NCI-H82 treated with DMSO at 0.1 percent for 48 hours (cell line): ENCODE data around the gene PARP12.

Source experiments
- DNase-seq: peaks from one replicate; lab custom pipeline; 2025; ENCODE audit not compliant: unreplicated experiment; lab: John Stamatoyannopoulos, UW

The PARP12 gene

DNA sequence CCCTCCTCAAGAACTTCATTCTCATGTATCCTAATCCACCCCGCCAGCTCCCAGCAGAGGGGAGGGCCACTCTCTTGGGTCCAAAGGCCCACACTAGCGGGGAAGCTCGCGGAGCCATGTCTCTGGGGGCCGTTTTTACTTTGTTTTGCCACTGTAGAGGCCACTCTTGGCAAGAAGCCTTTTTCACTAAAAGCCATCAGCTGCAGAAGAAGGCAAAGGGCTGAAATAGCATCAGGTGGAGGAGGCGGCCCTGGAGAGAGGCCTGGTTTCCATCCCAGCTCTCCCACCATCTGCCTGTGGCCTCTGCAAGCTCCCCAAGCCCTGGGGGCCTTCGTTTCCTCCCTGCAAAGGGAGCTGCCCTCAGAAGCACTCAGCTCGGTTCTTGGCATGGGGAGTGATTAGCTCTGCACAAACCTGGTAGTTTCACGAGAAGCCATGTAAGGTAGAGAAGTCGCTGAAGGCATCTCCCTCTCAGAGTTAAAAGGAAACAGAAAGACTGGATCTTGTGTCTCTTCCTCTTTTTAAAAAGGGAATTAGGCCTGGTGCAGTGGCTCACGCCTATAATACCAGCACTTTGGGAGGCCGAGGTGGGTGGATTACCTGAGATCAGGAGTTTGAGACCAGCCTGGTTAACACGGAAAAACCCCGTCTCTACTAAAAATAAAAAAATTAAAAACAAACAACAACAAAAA, 70.3 kb downstream of the PARP12 start:
- DNase-seq = no peak

DNA sequence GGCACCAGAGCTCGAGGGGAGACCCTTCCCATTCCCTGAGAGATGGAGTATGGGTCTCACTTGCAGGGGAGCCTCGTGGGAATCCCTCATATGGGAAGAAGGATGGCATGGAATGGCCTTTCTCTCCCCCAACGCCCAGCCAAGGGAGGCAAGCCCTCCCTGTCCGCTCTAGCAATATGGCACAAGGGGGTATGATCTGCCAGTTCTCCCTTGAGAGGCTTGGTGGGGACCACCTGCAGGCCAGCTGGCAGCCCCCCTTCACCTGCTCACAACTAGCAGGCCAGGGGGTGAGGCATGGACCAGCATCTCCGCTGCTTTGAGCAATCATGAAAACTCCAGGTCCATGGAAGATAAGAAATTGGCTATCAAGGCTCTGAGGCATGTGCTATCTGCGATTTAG, 70.8 kb downstream of the PARP12 start:
- no peak for DNase-seq

GRCh38 chr7:139991269-139991666, 71.5 kb downstream of the PARP12 start:
- no peak for DNase-seq

DNA sequence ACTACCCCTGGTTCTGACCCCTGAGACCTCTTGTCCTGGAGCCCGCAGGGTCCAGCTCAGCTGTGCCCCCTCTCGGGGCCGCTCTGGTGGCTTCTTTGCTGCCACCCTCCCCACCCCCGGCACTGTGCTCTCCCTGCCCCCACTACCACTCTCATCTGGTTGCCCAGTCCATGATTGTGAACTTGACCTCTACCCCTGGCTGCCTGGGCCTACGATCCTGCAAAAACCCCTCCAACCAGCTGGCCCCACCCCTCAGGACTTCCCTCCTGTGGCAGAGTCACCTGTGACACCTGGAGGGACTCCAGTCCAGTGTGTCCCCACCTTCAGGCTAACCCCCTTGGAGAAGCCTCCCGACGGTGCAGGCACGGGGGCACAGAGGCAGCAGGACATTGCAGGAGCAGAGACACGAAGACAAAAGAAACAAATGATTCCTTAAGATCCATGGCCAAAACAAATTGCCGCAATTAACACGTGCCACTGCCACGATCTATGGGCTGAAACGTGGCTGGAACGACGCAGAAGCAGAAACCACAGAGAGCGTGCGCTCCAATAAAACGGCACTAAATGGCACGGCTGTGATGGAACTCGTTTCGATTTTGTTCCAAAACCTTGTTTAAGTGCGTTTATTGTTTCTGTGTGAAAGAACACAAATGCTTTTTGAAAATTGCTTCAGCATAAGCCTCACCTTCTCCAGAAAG, 72.0 kb downstream of the PARP12 start:
- DNase-seq = no peak

GRCh38 chr7:139990142-139990535, 72.6 kb downstream of the PARP12 start:
- no peak for DNase-seq

DNA sequence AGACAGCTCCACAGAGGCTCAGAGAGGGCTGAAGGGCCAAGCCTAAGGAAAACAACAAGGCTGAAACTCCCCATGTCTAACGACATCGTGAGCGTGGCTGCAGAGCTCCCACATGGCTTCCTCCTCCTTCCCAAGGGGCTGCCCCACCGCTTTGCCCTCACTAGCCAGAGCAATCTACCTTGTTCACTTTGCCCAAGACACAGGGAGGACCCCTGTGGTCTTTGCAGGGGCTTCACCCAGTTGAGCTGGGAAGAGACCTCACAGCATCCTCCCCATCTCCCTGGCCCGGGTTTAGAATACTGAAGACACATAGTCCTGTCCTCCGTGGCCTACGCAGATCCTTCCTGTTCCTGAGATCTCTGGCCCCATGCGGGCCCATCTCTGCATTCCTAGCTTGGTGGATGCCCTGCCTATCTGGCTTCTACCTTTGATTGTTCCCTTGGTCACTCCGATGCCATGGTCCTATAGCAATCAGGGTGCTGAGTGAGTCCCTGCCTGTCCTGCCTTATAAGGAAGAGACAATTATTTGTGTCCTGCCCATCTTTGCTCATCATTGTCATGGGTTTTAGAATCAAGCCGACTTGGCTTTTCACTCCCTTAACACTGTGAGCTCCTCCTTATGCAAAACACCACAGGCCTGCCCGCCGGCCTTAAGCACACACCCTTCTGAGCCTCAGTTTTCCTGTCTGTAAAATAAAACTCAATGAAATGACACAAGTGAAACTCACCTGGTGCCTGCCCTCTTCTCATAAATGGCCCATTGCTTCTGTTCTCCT, 73.2 kb downstream of the PARP12 start:
- DNase-seq = no peak

GRCh38 chr7:139987691-139988516, 74.8 kb downstream of the PARP12 start:
- DNase-seq = no peak

GRCh38 chr7:139985811-139986210, 76.9 kb downstream of the PARP12 start:
- DNase-seq = no peak

DNA sequence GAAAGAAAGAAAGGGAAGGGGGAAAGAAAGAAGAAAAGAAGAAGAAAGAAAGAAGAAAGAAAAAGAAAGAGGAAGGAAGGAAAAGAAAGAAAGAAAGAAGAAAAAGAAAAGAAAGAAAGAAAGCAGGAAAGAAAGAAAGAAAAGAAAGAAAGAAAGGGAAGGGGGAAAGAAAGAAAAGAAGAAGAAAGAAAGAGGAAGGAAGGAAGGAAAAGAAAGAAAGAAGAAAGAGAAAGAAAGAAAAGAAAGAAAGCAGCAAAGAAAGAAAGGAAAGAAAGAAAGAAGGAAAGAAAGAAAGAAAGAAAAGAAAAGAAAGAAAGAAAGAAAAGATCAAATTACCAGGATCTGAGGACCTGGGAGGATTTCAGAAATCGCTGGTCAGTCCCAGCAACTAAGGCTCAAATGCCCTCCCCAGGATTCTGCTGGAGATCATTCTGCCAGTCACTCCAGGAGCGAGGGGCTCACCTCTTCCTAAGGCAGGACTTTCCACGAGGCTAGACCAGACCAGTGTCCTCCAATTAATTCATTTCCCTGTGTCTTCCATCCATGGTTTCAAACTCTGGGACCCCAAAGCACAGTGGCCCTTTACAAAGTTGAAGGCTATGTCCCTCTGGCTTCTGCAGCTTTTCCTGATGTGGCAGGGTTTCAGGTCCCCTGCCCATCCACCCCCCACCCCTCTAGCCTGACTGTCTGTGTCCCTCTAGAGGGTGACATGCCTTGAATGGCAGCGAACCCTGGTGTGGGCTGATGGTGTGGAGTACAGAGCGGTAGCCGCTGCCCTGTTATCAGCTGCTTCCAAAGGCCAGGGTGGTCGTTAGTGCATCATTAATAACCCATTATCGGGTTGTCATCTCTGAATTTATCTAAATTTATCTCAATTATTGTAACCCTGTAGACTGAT, 77.9 kb downstream of the PARP12 start:
- no peak for DNase-seq

- no peak for DNase-seq
Measured at GRCh38 chr7:139982927-139983920, 79.5 kb downstream of the PARP12 start.

GRCh38 chr7:139981511-139981895, 81.2 kb downstream of the PARP12 start:
- no peak for DNase-seq

DNA sequence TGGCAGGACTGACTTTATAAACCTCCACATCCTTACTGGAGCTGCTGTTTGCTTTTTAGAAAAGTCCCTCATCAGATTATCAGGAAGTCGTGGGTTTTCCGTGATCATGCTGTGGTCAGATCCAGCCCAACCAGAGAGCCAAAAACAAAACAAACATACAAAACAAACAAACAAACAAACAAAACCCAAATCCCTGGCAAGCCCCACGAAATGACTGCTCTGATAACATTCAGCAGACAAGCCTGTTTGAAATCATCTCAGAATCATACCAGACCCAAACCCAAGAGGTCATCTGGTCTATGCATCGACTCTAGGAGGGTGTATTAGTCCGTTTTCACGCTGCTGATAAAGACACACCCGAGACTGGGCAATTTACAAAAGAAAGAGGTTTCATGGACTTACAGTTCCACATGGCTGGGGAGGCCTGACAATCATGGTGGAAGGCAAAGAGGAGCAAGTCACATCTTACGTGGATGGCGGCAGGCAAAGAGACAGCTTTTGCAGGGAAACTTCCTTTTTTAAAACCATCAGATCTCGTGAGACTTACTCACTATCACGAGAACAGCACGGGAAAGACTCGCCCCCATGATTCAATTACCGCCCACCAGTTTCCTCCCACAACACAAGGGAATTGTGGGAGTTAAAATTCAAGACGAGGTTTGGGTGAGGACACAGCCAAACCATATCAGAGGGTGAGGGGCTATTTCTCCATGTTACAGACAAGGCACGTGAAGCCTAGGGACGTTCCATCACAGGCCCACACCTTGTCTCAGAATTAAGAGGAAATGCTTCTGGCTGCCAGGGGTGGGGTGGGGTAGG, 85.7 kb downstream of the PARP12 start:
- DNase-seq = no peak

DNA sequence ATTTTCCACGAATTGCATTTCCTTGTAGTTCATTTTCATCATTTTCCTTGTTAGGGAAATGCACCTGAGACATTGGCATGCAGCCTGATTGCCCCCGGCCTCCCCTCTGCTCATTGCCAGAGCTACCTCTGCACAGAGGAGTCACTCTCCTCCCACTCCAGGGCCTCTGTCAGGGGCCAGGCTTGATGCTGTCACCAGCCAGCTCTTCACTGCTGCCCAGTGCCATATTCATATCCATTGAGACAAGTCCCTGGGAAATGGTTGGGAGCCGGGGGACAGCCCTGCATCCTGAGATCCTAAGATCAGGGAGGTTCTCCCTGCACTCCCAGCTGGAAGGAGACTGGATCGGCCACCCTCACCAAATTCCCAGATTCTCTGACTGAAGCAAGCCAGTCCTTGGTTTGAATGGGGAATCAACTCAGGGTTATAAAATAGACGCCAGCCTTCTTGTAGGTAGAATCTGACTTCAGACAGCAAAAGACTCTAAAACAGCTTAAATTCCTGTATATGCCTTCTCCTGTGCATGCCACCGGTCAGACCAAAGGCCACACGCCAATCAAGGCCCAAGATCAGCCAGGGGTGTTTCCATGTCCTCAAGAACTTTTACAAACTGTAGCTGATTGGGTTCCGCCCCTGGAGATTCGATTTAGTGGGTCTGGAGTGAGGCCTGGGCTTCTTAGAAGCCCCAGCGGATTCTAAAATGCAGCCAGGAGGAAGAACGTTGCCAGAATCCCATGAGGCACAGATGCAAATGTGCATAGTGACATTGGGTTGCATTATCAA, 86.5 kb downstream of the PARP12 start:
- no peak for DNase-seq

- DNase-seq = no peak
Measured at GRCh38 chr7:139974179-139974811, 88.5 kb downstream of the PARP12 start.
